ENCODE data around the gene WIPF1.

WIPF1 gene

DNA sequence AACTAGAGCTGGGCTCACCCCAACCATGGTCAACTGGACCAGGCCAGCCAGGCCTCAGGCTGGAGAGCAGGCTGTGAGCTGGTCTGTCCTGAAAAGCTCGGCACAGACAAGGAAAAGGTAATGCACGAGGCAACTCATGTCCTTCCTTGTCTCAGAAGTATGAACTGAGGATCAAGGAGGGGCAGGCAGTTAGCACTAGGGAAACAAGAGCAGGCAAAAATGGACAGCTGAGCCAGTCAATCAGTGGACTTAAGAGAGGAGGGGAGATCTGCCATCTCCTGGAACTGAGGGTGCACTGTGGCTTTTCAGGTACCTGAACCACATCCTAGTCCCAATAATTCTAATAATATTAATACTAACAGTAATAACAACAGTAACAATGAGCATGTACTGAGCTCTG, 20.6 kb upstream of the WIPF1 start:
- DNase-seq: no peak

DNA sequence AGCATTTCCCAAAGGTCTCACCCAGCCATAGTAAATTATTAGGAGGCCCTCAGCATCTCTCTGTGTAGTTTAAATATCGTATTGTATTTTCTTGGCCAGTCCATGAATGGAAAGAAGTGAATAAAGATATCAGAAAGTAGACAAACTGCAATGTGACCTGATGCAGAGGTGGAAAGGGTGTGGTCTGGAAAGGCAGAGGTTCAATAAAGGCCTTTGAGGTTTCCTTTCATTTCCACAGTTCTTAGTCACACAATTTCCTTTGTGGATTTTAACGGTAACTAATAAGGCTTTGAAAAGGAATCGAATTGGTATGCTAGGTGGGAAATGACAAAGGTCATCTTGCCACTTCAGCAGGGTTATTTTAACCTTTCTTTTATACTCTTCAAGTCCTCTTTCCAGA, 20.1 kb upstream of the WIPF1 start:
- no peak for DNase-seq

DNA sequence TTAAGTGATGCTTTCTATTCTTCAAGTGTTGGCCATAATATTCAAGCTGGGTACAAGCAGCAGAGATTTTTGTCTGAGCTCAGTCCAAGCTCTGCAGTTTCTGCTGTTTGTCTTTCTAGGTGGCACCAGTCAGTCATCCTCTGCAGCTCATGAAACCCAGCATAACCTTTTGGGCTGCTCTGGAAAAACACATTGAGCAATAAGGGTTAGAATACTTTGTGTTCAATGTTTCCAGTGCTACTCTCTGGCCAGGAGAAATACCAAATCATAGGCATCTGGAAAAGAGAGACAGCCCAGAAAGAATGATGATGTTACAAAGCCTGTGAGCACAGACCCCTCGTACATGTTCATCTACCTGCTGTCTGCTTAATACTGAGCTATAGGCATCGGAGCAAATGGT, 19.5 kb upstream of the WIPF1 start:
- DNase-seq: no peak

DNA sequence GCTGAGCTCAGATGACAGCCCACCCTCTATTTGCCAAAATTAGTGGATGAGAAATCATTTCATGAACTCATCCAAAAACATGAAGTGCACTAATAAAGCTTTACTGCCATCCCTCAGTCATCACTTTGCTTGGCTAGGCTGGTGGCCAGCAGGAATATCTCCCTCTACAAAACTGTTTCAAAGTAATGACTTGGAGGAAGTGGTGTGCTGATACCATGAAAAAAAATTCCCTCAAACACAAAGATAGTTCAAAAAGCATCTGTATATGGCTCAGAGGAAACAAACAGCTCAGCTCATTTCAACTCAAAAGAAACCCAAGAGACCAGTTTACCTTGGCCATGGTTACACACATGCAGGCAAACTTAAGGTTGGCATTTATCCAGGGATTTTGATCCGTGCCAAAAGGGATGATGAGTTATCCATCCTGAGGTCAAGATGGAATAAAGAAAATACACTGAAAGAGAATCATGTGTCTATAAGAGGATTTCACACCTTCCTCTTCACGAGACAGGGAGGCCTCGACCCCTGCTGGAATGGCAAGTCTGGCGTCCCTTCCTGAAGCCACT, 18.4 kb upstream of the WIPF1 start:
- DNase-seq: peak; percentile 79

DNA sequence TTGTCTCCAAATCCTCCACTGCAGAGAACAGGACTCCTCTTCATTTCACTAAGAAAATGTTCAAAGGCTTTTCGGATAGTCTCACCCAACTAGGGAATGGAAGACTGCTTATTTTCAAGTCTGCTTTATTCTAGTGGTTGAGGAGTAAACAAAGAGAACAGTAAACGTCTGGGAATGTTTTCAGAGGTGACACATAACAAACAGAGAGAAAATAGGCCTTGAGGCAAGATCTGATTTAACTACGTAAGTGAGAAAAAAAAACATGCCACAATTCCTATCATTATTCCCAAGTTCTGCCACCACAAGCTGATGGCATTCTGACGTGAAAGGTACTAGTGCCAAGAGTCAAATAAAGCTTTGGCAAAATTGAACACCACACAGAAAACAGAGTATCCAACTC, 16.7 kb upstream of the WIPF1 start:
- peak; percentile 85 for DNase-seq

DNA sequence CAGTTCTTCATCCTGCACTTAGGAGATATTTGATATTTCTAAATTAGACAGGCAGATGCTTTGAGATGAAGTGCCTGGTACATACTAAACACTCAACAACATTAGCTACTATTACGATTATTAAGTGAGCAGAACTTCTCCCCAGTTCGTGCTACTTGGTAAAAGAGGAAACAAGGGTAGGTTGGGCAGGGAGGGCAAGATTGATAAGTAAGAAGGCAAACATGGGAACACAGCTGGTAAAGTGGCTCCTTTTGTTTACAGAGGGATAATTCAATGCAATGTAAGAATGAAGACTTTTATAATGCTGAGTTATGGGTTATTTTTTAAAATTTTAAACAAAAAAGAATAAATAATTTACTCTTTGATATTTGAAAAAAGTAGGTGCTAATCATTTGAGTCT, 15.9 kb upstream of the WIPF1 start:
- no peak for DNase-seq

DNA sequence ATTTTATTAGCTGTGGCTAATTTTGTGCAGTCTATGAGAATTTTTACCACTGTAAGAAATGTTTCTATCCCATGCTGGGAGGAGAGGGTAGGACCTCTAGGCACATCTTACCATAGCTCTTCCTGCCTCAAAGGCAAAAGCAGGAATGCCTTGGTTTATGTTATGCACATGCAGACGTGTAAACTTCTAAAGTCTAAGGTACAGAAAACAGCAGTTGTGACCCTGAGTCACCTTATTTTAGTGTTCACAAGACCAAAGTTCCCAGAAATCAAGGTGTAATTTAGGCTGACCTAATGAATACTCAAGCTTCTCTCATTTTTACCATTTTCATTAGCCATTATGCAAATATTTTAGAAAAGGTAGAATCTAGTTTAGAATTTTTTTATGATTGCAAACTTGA, 15.4 kb upstream of the WIPF1 start:
- DNase-seq: no peak

DNA sequence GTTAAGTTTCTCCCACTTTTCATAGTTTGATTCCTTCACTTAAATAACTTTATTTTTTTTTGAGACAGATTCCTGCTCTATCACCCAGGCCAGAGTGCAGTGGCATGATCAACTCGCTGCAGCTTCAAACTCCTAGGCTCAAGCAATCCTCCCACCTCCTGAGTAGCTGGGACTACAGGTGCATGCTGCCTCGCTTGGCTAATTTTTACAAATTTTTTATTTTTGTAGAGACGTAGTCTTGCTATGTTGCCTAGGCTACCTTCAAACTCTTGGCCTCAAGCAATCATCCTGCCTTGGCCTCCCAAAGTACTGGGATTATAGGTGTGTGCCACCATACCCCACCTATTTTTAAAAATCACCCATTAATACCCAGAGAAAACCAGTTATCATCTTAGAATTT, 14.2 kb upstream of the WIPF1 start:
- no peak for DNase-seq

DNA sequence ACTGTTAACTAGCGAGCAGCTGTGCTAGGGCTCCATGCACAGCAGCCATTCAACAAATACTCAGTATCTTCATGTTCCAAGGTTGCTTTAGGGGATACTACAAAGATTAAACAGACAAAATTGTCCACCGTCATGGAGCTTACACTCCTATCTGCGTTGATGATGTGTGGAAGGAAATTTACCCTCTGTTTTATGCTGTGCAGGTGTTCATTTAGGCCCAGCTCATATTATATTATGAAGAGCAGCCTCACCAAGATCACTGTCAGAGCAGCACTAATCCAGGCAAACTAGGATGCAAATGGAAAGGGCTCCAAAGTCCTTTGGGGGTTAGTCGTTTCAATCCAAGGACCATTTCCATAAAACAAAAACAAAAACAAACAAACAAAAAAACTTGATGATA, 13.4 kb upstream of the WIPF1 start:
- no peak for DNase-seq

GRCh38 chr2:174610243-174610995, 12.8 kb upstream of the WIPF1 start:
- no peak for DNase-seq

DNA sequence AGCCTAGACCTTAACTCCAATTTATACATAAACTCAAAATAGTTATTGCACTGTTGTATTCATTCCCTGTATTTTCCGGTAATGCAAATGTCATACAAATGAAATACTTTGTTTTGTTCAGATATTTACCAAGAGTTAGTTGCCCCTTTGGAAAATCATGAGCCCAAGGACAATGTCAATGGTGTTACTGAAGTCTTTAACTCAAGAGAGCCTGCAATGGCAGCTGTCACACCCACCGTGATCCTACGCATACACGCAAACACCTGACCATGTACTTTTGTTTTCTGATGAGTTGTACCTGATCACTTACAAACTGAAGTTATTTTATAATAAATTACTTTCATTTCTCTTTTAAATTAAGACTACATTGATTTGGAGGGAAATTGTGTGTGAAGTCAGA, 11.7 kb upstream of the WIPF1 start:
- DNase-seq: no peak

DNA sequence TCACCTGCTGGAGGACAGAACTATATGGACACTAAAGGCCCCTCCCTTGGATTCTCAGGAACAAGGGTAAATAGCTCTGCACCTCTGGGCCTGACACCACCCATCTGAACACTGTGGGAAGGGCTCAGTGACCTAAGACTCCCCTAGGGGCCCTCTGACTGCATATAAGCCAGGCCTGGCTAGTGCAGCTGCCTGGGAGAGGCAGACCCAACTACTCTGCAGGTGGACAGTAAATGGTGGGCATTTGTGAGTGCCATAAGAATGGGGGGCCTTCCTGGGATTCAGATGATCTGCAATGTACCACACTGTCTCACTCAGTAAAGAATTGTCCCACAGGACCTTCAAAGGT, 11.2 kb upstream of the WIPF1 start:
- DNase-seq: no peak

- no peak for DNase-seq
These were observed 10.6 kb upstream of the WIPF1 start for GRCh38 chr2:174607989-174608865.

DNA sequence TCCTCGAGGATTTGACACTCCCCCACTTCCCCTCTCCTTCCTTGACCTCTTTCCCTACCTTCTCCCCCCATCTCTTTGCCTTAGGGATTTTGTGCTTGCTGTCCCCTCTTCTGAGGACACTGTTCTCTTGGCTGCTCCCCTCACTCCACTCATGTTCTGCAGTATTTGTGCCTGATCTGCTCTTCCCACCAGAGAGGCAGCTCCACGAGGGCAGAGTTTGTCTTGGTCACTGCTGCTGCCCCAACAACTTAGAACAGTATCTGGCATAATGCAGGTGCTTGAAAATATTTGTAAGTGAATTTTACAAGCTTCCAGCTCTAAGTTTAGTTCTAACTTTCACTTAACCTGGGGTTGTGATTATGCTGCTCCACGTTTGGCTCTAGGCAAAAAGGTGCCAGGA, 10.0 kb upstream of the WIPF1 start:
- no peak for DNase-seq

- peak; percentile 89 for DNase-seq
These were observed 8.7 kb upstream of the WIPF1 start for GRCh38 chr2:174606336-174606735.

GRCh38 chr2:174605687-174606086, 8.1 kb upstream of the WIPF1 start:
- DNase-seq: peak; percentile 39

DNA sequence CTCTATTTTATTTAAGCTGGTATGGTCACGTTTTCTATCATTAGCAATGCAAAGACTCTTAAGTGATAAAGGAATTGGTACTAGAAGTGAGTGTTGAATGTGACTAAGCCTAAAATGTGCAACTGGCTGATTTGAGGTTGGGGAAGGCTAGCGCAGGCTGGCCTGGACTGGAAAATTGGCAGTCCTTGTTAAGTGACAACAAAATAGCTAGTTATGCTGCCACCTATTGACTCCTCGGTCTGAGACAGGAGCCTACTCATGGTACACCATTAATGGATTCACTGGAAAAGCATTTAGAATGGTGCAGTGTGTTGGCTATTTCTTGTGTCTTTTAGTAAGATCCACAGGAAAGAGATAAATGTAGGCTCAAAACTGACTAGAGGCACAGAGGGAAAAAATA, 5.7 kb upstream of the WIPF1 start:
- DNase-seq: peak; percentile 54

DNA sequence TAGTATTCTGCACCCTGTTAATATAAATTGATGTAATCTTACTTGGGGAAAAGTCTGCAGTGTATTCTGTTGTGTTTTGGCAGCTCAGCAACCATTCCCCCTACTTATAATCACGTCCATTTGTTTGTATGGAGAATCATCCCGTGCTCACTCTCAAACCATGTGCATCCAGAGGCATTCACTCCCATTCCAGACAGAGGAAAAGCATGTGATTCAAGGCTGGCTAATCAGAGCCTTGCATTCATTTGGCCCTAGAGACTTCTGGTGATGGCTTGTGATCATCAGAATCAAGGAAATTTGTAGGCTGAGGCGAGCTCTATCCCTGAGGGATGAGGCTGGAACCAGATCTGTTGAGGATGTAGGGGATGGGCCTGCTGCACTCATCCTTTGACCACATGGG, 5.1 kb upstream of the WIPF1 start:
- DNase-seq: no peak

GRCh38 chr2:174600349-174600748, 2.7 kb upstream of the WIPF1 start:
- DNase-seq: no peak

- DNase-seq: no peak
These were observed 1.8 kb upstream of the WIPF1 start for GRCh38 chr2:174599310-174599921.

DNA sequence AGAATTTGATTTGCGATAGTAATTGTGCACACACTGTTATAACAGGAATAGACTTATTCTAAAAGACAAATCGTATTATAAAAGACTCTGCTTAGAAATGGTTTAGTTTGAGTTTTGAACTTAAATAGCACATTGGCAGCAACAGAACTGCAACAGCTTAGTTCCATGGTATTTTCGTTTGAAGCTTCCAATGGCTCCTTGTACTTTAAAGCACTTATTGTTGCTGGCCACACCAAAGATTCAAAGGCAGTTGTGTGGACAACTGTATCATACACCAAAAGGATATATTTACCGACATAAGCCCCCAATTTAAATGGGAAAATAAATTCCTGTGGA, 627 bp downstream of the WIPF1 start:
- DNase-seq: no peak

GRCh38 chr2:174595891-174596397, 1.7 kb downstream of the WIPF1 start:
- no peak for DNase-seq

DNA sequence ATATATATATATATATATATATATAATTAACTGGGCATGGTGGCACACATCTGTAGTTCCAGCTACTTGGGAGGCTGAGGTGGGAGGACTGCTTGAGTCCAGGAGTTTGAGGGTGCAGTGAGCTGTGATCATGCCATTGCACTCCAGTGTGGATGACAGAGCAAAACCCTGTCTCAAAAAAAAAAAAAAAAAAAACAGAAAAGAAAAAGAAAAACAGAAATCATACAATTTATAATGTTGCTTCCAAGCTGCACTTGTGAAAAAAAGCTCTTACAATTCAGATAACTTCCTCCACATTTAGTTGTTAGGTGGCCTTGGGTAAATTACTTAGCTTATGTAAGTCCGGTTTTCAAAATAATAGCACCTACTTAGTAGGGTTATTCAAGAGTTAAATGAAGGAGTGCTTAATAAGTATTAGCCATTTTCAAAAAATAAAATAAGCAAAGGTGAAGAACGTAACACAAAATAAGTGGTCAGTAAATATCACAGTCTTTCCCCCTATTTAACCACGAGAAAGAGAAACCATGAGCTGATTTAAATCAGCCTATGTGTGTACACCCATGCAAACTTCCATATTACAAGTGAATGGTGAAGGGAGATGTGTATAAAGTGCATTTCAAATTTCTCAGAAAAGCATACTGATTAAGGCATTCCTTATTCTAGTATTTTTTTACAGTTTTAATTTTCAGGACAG, 2.3 kb downstream of the WIPF1 start:
- no peak for DNase-seq
